Naive thymus-derived CD8-positive, alpha-beta T cell (primary cell): ENCODE measurements around the gene MYF5. TPM values are rescaled to one million over a fixed set of nuclear protein-coding genes. Genes with fewer than 3 reads are reported as not detected.
"Not testable (repeated sequence)": the region's sequence is repeated elsewhere in the genome, so short reads cannot be mapped to it uniquely, and the experiment has no call there.

Experiments
- ATAC-seq, 2 donors: fragments of 150-1000 bp; cut with Tn5 transposase in 1 of 2; sonication (Bioruptor Pico), chemical (Tn5 transposase) in 1 of 2; 1 replicate in 1 of 2; 2 replicates in 1 of 2; pipeline ENCODE4 v1.10.0; 2021; ENCODE audit warnings: mild to moderate bottlenecking in 2 of 2, moderate library complexity in 2 of 2
- POLR2A ChIA-PET: fragments of 350-600 bp; sonication (Branson Sonifier 250); formaldehyde crosslinking; loops from one replicate; lab custom pipeline; 2021; ENCODE audit warnings: antibody characterized with exemption; lab: Charles Lee
- DNase-seq, 10 donors: peaks; one replicate each; pipeline versions ENCODE4 v3.0.0 to v3.0.0-alpha.2; 2020 to 2022
- H3K27ac Mint-ChIP-seq, 10 donors: one replicate each; pipeline ENCODE4 v1.8.0; 2020 to 2022; ENCODE audit warnings: mild to moderate bottlenecking in 10 of 10, mixed read lengths in 10 of 10, moderate library complexity in 4 of 10, inconsistent platforms in 1 of 10
- H3K27me3 Mint-ChIP-seq, 5 donors: one replicate each; pipeline ENCODE4 v1.8.0; 2021 to 2022; ENCODE audit warnings: mixed read lengths in 5 of 5
- H3K36me3 Mint-ChIP-seq, 3 donors: one replicate each; pipeline ENCODE4 v1.8.0; 2020 to 2022; ENCODE audit warnings: mixed read lengths in 3 of 3, mild to moderate bottlenecking in 2 of 3, inconsistent platforms in 1 of 3
- H3K4me1 Mint-ChIP-seq, 4 donors: one replicate each; pipeline ENCODE4 v1.8.0; 2021 to 2022; ENCODE audit warnings: mixed read lengths in 4 of 4
- H3K4me3 Mint-ChIP-seq, 10 donors: one replicate each; pipeline ENCODE4 v1.8.0; 2020 to 2022; ENCODE audit warnings: mild to moderate bottlenecking in 10 of 10, mixed read lengths in 10 of 10, moderate library complexity in 6 of 10, inconsistent platforms in 1 of 10
- H3K9me3 Mint-ChIP-seq, 9 donors: one replicate each; pipeline ENCODE4 v1.8.0; 2020 to 2022; ENCODE audit warnings: mixed read lengths in 9 of 9, mild to moderate bottlenecking in 3 of 9, inconsistent platforms in 1 of 9, moderate library complexity in 1 of 9
- polyA plus RNA-seq, 3 donors: library from polyadenylated mRNA; unstranded; fragments of 300-500 nt; fragmentation: Illumina TruSeq; gene quantifications; one replicate each; pipeline ENCODE4 v1.2.3, GENCODE V29; 2021
- total RNA-seq, 8 experiments: library from RNA in 2 of 8; stranded (reverse) in 2 of 8; gene quantifications; one replicate each; pipeline ENCODE4 v1.2.3 and lab custom pipeline; 2021 to 2026

The MYF5 gene
- not detected for total RNA-seq
- not detected for polyA plus RNA-seq
- total RNA-seq (lab: John Stamatoyannopoulos, UW) = 0 reads per million in 6 experiments

DNA sequence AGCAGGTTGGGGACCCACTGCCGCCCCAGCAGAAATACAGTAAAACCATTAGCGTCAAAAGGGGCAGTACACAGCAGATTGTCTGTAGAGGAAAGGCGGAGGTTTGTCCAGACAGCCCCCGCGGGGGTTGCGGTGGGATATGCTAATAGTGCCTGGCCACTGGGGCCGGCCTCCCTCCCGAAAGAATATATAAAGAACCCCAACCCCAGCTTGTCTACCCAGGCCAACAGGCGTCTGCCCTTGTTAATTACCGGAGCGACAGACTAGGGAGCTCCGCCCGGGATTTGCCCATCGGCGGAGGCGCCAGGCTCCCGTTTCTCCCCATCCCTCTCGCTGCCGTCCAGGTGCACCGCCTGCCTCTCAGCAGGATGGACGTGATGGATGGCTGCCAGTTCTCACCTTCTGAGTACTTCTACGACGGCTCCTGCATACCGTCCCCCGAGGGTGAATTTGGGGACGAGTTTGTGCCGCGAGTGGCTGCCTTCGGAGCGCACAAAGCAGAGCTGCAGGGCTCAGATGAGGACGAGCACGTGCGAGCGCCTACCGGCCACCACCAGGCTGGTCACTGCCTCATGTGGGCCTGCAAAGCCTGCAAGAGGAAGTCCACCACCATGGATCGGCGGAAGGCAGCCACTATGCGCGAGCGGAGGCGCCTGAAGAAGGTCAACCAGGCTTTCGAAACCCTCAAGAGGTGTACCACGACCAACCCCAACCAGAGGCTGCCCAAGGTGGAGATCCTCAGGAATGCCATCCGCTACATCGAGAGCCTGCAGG is at the start of gene MYF5:
MYF5 (plus strand) TSS at position 217 of the 774 bp plus-strand sequence; CDS start at position 369, 152 bp downstream.
- Mint-ChIP-seq H3K9me3 (peaks cover 0 to 10% (median 0%) of the 10 kb centered on the region in 9 donors), H3K36me3 (peaks cover 0 to 9% (median 0%) of the 10 kb centered on the region in 3 donors), H3K4me3 (no peak within 1 kb of the TSS), H3K27ac (peak within 1 kb of the TSS in 1 of 10 donors; percentile 4), H3K4me1 (no peaks in the 10 kb centered on the region), H3K27me3 (peaks cover 9 to 41% (median 34%) of the 10 kb centered on the region in 5 donors)
- no peak for ATAC-seq
- POLR2A ChIA-PET = no interaction called here
- DNase-seq = no peak

DNA sequence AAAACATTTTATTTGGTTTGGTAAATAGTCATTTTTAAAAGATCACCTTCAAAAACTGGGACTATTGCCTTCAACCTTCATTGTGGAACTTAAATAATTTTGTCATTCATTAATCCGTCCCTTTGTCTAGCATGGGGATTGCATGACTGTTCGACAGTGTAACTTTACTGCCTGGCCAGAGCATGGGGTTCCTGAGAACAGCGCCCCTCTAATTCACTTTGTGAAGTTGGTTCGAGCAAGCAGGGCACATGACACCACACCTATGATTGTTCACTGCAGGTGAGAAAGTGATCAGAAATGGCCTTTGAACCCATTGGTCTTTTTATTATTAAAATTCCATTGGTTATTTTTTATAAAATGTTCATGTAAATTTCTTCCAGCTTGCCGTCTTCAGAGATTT is 46.5 kb upstream of the MYF5 start:
- no peak for ATAC-seq
- no peaks in the 10 kb centered on the region for H3K36me3 Mint-ChIP-seq
- H3K9me3 Mint-ChIP-seq = peaks cover 0 to 14% (median 4%) of the 10 kb centered on the region in 9 donors
- no peaks in the 10 kb centered on the region for H3K27me3 Mint-ChIP-seq
- no peak overlapping the region for H3K27ac Mint-ChIP-seq
- no peak overlapping the region for H3K4me3 Mint-ChIP-seq
- no peak for DNase-seq
- POLR2A ChIA-PET = no interaction called here
- H3K4me1 Mint-ChIP-seq = no peaks in the 10 kb centered on the region

DNA sequence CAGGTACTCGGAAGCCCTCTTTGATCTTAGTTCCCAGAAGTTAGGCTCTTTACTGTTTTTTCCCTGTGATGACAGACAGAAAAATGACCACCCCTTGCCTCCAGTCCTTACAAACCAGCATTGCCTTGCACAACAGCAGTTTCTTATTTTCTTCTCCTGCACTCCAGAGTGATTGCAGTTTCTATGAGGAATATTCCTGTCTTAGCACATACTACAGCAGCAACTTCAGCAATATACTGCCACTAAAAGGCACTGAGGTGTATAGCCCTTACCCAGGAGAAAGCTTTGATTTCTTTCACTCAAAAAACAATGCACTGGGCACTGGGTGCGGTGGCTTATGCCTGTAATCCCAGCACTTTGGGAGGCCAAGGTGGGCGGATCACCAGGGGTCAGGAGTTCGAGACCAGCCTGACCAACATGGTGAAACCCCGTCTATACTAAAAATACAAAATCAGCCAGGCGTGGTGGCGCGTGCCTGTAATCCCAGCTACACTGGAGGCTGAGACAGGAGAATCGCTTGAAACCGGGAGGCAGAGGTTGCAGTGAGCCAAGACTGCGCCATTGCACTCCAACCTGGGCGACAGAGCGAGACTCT is 40.6 kb upstream of the MYF5 start:
- ATAC-seq, POLR2A ChIA-PET, H3K36me3 Mint-ChIP-seq, H3K4me3 Mint-ChIP-seq, H3K4me1 Mint-ChIP-seq, H3K27ac Mint-ChIP-seq, H3K27me3 Mint-ChIP-seq, H3K9me3 Mint-ChIP-seq, DNase-seq: not testable (repeated sequence)

DNA sequence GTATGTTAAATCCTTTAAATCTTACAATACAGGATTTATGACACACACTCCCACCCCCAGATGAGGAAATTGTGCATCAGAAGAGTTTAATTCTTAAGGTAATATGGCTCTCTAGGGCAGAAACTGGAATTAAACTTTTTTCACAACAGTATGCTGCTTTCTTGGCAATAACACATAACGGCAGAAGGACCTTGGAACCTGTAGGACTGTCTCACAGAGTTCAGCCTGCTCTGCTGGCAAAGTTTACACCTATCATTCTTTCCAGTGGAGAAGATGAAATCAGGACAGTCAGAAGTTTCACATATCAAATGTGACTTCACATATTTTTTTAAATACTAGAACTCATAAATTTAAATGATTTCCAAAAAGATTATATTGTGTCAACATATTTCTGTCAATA is 39.9 kb upstream of the MYF5 start:
- H3K9me3 Mint-ChIP-seq = peaks cover 0 to 6% (median 0%) of the 10 kb centered on the region in 9 donors
- H3K4me3 Mint-ChIP-seq = no peak overlapping the region
- POLR2A ChIA-PET = no interaction called here
- no peaks in the 10 kb centered on the region for H3K36me3 Mint-ChIP-seq
- no peaks in the 10 kb centered on the region for H3K4me1 Mint-ChIP-seq
- no peak overlapping the region for H3K27ac Mint-ChIP-seq
- no peak for ATAC-seq
- no peaks in the 10 kb centered on the region for H3K27me3 Mint-ChIP-seq
- DNase-seq = no peak

DNA sequence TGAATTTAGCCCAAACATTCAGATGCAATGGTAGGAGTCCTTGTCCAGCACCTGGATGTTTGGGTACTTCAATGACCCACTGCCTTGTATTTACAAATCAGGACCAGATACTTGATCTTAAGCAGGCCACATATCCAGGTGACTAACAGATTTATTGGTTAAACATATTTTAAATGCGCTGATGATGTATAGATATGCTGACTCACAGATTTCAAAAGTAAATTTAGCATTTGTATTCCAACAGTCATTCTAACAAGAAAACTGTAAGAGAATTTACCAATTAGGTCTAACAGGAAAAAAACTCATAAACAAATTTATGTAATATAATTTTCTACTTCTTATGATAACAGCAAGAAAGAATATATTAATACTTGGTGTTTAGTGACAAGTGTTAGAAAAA is 38.7 kb upstream of the MYF5 start:
- DNase-seq (no peak), ATAC-seq (no peak)
- no peaks in the 10 kb centered on the region for H3K4me1 Mint-ChIP-seq
- H3K36me3 Mint-ChIP-seq = no peaks in the 10 kb centered on the region
- peaks cover 0 to 5% (median 0%) of the 10 kb centered on the region in 9 donors for H3K9me3 Mint-ChIP-seq
- no peaks in the 10 kb centered on the region for H3K27me3 Mint-ChIP-seq
- H3K4me3 Mint-ChIP-seq = no peak overlapping the region
- POLR2A ChIA-PET = no interaction called here
- H3K27ac Mint-ChIP-seq = no peak overlapping the region

DNA sequence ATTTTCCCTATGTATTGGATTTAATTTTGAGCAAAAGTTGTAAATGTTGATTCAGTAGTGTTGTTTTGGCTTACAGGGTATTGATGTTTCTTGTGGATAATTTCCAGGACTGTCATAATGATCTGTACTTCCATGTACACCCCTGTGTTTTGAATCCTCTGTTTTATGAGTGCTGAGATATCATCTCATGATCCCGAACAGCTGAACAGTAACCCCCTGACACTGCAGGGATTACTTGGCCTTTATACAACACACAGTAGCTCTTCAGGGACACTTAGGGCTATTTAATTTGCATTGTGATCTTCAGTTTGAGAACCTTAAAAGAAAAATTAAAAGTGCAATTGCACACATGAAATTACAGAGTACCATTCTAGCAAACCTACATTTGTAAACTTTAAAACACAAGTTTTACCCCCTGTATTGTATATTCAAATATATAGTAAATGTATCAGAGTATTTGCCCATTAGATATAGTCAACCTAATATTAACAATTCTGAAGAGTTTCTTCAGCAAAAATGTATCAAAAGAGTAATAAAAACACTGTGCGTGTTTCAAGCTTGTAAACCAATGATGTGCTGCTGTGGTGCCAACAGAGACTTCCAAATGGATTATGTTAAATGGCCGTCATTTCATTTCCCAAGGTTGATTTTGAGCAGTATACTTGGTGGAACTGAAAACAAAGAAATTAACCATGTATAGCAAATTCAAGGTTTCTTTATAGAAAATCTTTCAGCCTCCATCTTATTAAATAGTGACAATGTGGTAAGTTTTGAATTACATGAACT is 37.2 kb upstream of the MYF5 start:
- Mint-ChIP-seq H3K27ac (no peak overlapping the region), H3K9me3 (peaks cover 0 to 4% (median 0%) of the 10 kb centered on the region in 9 donors), H3K36me3 (no peaks in the 10 kb centered on the region), H3K4me3 (no peak overlapping the region), H3K4me1 (no peaks in the 10 kb centered on the region), H3K27me3 (no peaks in the 10 kb centered on the region)
- DNase-seq (no peak), ATAC-seq (no peak)
- POLR2A ChIA-PET = no interaction called here

DNA sequence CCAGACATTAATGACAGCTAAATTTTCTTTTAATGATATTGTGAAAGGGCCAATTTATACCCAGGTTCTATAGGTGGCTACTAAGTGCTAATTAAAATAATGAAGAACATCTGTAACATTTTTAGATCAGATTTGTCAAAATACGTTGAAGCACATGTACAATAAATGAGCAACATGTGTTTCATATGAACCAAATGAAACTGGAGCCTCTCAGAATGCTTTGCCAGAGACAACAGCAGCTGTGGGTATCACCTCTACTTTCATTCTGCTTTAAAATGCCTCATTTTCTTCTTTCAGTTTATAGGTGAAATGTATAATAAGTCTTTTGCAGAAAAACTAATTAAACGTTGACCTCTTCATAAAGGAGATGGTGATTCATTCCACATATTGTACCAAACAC is 35.4 kb upstream of the MYF5 start:
- Mint-ChIP-seq H3K9me3 (peaks cover 0 to 8% (median 0%) of the 10 kb centered on the region in 9 donors), H3K36me3 (no peaks in the 10 kb centered on the region), H3K4me1 (no peaks in the 10 kb centered on the region), H3K27me3 (no peaks in the 10 kb centered on the region), H3K27ac (no peak overlapping the region), H3K4me3 (no peak overlapping the region)
- DNase-seq (no peak), ATAC-seq (no peak)
- POLR2A ChIA-PET = no interaction called here

DNA sequence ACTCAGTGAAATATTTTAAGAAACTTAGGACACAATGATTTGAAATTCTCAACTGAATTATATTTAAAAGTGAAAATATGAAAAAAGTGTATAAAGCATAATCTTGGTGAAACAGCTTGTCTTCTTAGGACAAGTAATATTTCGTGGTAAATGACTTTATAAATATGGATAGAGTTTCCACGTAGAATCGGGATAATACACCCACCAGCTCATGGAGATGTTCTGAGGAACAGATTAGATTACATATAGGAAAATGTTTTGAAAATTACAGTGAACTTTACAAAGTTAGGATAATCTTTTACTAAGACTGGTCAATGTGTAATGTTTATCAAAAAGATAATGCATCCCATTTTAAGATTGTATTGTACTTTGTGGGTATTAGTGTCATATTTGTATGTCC is 34.9 kb upstream of the MYF5 start:
- POLR2A ChIA-PET = no interaction called here
- DNase-seq (no peak), ATAC-seq (no peak)
- no peaks in the 10 kb centered on the region for H3K27me3 Mint-ChIP-seq
- no peaks in the 10 kb centered on the region for H3K4me1 Mint-ChIP-seq
- H3K9me3 Mint-ChIP-seq = peaks cover 0 to 11% (median 0%) of the 10 kb centered on the region in 9 donors
- H3K27ac Mint-ChIP-seq = no peak overlapping the region
- no peak overlapping the region for H3K4me3 Mint-ChIP-seq
- H3K36me3 Mint-ChIP-seq = no peaks in the 10 kb centered on the region

DNA sequence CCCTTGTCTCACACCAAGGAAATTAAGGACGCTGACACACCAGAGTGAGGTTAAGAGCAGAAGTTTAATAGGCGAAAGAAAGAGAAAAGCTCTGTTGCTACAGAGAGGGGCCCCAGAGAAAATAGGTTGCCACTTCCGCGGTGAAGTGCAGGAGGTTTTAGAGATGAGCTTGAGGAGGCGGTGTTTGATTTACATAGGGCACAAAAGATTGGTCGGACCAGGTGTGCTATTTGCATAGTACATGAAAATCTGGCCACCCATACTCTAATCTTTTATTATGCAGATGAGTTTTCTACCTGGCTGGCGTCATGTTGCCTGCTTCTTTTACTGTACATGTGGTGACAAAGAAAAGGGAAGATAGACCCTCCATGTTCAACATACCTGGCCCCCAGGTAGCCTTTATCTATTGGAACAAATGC is 32.6 kb upstream of the MYF5 start:
- Mint-ChIP-seq H3K9me3 (peaks cover 0 to 8% (median 0%) of the 10 kb centered on the region in 9 donors), H3K4me3 (no peak overlapping the region), H3K27ac (no peak overlapping the region), H3K27me3 (no peaks in the 10 kb centered on the region), H3K4me1 (no peaks in the 10 kb centered on the region), H3K36me3 (no peaks in the 10 kb centered on the region)
- POLR2A ChIA-PET = no interaction called here
- DNase-seq (no peak), ATAC-seq (no peak)

DNA sequence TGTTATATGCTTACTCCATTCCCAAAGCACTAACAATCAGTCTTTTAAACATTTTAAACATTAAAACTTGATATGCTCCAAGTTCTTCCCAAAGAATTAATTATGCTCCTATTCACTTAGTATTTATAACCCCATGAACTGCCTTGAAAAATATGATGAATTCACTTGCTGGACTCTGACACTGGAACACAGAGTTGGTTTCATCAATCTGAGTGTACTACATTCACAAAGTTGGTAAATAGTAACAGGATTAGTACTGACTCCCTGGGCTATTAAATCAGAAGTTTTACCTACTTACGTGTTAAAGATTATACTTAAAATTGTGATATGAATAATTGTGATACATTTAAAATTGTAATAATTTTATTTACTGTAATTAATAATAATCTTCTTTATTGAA is 26.6 kb upstream of the MYF5 start:
- Mint-ChIP-seq H3K4me3 (no peak overlapping the region), H3K9me3 (peaks cover 0 to 8% (median 0%) of the 10 kb centered on the region in 9 donors), H3K27me3 (no peaks in the 10 kb centered on the region), H3K27ac (no peak overlapping the region), H3K36me3 (no peaks in the 10 kb centered on the region), H3K4me1 (no peaks in the 10 kb centered on the region)
- DNase-seq (no peak), ATAC-seq (no peak)
- POLR2A ChIA-PET = no interaction called here

DNA sequence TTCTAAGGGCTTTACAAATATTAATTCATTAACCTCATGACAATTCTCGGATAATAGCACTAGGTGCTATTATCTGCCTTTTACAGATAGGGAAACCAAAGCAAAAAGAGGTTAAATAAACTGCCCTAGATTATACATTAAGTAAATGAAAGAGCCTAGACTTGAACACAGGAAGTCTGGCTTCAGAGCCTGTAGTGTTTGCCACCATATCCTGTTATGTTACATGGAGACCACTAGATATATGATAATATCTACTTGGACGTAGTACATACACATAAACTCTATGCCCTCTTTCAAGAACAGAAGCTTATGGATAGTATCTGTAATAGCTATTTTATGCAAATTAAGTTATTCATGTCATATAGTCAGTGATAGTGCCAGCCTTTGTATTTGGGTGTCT is 26.2 kb upstream of the MYF5 start:
- no peak for ATAC-seq
- POLR2A ChIA-PET = no interaction called here
- no peak overlapping the region for H3K4me3 Mint-ChIP-seq

DNA sequence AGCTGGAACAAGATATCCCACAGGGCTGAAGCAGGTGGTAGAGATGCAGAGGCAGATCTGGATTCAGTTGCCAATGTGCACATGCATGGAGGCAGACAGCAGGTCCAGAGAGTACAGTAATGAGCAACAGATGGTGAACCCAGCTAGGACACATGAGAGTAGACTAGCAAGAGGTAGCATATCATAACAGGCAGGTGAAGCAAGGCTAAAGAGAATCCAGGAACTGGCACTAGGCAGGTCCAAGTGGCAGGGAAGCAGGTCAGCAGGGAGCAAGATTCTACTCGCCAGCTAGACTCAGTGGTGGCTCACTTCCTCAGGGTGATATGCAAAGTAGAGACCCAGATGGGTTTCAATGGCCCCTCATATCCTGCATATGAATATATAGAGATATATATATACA is 24.6 kb upstream of the MYF5 start:
- no peak overlapping the region for H3K27ac Mint-ChIP-seq
- H3K4me1 Mint-ChIP-seq = no peaks in the 10 kb centered on the region
- POLR2A ChIA-PET = no interaction called here
- H3K4me3 Mint-ChIP-seq = no peak overlapping the region
- DNase-seq (no peak), ATAC-seq (no peak)
- H3K9me3 Mint-ChIP-seq = peaks cover 0 to 4% (median 0%) of the 10 kb centered on the region in 9 donors
- no peaks in the 10 kb centered on the region for H3K36me3 Mint-ChIP-seq
- no peaks in the 10 kb centered on the region for H3K27me3 Mint-ChIP-seq

More for the DNA sequence above, 26.2 kb upstream of the MYF5 start:
- peaks cover 0 to 8% (median 0%) of the 10 kb centered on the region in 9 donors for H3K9me3 Mint-ChIP-seq
- H3K27me3 Mint-ChIP-seq = no peaks in the 10 kb centered on the region
- DNase-seq = no peak
- no peaks in the 10 kb centered on the region for H3K4me1 Mint-ChIP-seq
- H3K27ac Mint-ChIP-seq = no peak overlapping the region
- no peaks in the 10 kb centered on the region for H3K36me3 Mint-ChIP-seq
